GM20000 (cell line): ENCODE measurements around the gene ABLIM2.

ENCODE experiments used
- DNase-seq: peaks from one replicate; pipeline ENCODE4 v3.0.0; 2012; ENCODE audit warnings: low spot score
- CTCF ChIP-seq: IDR thresholded peaks from 2 replicates; pipeline ENCODE4 v1.5.1; 2012; ENCODE audit warnings: mild to moderate bottlenecking, control low read depth; ENCODE audit errors: extremely low read depth, missing control alignments

The ABLIM2 gene

GRCh38 chr4:7943211-7943610, 215.4 kb downstream of the ABLIM2 start:
- no peak for TF ChIP-seq CTCF
- no peak for DNase-seq

GRCh38 chr4:7941965-7942496, 216.6 kb downstream of the ABLIM2 start:
- no peak for TF ChIP-seq CTCF
- DNase-seq: no peak

- no peak for TF ChIP-seq CTCF
- no peak for DNase-seq
Observed at GRCh38 chr4:7941111-7941964, 217.3 kb downstream of the ABLIM2 start.

GRCh38 chr4:7939377-7940108, 219.1 kb downstream of the ABLIM2 start, which contains the start of gene AFAP1:
Gene AFAP1 (minus strand): TSS chr4:7939861. CDS start chr4:7872078, 67,783 bp downstream.
- no peak for TF ChIP-seq CTCF
- DNase-seq: peak; percentile 98

- no peak for DNase-seq
- TF ChIP-seq CTCF: no peak
Observed at GRCh38 chr4:7938609-7939376, 219.8 kb downstream of the ABLIM2 start.

- DNase-seq: no peak
- TF ChIP-seq CTCF: no peak
Observed at GRCh38 chr4:7938266-7938608, 220.4 kb downstream of the ABLIM2 start.
